GM12865 (cell line): ENCODE data around the gene BABAM2.

Experiments
- DNase-seq: peaks from one replicate; pipeline ENCODE4 v3.0.0; 2010; ENCODE audit warnings: low read depth
- H3K4me3 ChIP-seq: 2 replicates; pipeline ENCODE4 v1.5.1; 2011; ENCODE audit warnings: mild to moderate bottlenecking, low read depth, low read length, control low read depth
- TF ChIP-seq, protein P1 (sequence below): IDR thresholded peaks from 2 replicates; pipeline ENCODE4 v1.5.1; 2011; ENCODE audit warnings: low read length, control low read depth, low read depth, inconsistent platforms; ENCODE audit not compliant: insufficient read depth; ENCODE audit errors: missing control alignments

The BABAM2 gene

DNA sequence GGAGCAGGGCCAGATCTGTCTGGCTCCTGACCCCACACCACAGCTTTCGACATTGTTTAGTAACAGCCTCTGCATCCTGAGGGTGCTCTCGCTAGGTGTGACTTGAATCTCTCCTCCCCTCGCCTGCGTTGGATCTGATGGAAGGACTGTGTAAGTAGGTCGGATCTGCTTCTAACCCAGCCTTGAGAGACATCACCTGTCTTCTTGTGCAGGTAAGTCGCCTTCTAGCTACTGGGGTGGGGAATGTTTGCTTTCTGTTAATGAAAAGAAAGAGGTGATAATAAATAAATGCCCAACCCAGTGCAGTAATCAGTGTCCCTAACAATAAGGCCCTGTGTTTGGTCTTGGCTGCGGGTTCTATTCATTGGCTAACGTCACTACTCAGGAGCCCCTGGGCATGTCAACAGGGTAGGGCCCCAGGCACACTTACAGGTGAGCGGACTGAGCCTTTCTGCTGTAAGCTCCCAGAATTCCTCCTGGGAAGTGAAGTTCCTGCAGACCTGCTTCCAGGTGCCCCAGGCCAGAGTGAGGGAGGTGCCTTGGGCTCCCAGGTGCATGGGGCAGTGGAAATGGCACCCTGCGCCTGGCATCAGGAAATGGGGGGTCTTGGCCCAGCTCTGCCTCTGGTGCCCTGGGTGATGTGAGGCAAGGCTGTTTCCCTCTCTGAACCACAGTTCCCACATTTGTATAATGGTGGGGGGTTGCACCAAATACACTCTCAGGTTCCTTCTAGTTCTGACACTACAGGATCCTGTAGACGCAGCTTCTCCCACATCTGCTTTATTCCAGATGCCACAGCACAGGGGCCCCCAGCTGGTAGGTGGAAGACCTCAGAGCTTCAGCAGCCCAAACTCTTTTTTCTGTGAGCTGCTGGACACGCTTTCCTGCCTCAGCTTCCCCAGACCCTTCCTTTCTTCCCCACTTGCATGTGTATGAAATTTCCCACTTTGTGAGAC, 491.0 kb downstream of the BABAM2 start:
- H3K4me3 ChIP-seq: no peak overlapping the region
- no peak for DNase-seq
- TF ChIP-seq, protein P1, sequence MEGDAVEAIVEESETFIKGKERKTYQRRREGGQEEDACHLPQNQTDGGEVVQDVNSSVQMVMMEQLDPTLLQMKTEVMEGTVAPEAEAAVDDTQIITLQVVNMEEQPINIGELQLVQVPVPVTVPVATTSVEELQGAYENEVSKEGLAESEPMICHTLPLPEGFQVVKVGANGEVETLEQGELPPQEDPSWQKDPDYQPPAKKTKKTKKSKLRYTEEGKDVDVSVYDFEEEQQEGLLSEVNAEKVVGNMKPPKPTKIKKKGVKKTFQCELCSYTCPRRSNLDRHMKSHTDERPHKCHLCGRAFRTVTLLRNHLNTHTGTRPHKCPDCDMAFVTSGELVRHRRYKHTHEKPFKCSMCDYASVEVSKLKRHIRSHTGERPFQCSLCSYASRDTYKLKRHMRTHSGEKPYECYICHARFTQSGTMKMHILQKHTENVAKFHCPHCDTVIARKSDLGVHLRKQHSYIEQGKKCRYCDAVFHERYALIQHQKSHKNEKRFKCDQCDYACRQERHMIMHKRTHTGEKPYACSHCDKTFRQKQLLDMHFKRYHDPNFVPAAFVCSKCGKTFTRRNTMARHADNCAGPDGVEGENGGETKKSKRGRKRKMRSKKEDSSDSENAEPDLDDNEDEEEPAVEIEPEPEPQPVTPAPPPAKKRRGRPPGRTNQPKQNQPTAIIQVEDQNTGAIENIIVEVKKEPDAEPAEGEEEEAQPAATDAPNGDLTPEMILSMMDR: no peak

DNA sequence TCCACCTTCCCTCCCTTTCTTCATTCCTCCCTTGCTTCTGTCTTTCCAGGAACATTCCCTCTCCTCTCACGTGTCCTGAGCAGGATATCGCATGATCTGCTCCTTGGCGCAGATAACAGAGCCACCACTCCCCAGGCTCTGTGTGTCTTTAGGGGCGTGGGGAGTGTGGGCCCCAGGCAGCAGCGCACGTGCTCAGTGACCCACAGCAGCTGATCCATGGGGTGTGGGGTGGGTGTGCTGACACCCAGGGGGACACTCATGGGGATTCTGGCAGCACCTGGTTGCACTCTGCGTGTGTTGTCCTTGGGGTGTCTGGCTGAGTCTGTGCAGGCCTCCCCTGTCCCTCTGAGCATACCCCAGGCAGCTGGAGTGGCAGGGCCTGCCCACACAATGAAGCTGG, 492.2 kb downstream of the BABAM2 start:
- TF ChIP-seq, protein P1: no peak
- no peak overlapping the region for H3K4me3 ChIP-seq
- DNase-seq: no peak

DNA sequence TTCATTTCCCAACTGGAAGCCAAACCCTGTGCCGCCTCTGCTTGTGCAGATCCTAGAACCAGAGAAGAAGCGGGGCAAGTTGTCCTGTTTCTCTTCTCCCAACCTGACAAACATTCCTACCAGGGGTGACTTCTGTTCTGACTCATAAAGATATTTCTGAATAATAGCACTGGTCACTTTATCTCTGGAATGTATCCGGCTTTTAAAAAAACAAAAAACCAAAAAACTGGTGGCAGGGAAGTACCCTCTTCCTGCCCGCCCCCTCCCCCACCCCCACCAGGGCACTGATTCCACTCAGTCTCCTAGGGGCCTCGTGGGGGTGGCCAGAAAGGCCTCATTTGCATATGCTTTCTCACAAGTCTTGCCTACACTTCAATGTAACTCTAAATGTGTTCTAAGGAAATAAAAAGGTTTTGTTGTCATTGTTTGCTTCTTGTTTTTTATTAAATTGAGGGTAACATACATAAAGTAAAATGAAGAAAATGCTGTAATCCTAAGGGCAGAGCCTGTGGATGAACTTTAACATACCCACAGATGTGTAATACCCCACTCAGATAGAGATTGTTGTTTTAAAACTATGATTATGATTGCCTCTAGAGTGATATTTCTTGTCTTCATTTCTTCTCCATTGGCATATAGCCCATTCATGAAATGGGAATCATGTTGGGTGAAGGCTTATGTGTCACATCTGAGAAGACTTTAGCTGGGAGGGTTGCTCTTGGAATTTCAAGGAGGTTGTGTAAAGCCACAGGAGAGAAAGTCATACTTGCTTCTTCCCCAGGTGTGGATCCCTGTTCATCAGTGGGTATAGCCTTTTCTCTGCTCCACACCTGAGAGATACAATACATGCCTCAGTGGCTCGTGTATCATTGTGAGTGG, 496.8 kb downstream of the BABAM2 start:
- TF ChIP-seq, protein P1: no peak
- no peak overlapping the region for H3K4me3 ChIP-seq
- no peak for DNase-seq
